ENCODE data around the gene EWSR1.

Gene EWSR1

DNA sequence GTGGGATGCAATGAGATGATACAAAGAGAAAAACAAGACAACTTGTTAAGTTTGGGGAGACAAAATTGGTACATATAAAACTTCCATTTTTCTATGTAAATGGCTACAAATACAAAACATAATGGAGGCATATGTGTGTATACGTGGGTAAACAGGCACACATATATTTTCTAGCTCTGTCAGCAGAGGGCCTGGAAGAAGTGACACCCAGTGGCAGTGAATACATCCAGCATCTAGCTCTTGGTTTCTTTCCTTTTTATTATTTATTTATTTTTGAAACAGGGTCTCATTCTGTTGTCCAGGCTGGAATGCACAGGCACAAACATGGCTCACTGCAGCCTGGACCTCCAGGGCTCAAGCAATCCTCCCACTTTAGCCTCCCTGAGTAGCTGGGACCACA is 52.5 kb downstream of the EWSR1 start:
- no peak for DNase-seq

DNA sequence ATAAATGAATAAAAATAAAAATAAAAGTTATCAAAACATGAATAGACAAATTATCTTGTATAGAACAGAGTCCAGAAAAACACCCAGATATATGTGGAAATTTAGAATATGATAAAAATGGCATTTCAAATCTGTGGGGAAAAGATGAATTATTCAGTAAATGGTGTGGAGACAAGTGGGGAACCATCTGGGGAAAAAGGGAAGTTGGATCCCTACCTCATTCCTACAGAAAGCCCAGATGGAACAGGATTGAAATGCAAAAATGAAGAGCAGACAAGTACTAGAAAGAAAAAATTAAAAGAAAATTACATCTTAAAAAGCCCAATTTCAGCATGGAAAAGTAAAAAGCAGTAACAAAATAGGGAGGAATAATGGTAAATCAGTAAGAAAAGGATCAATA is 55.6 kb downstream of the EWSR1 start:
- DNase-seq, result no peak

DNA sequence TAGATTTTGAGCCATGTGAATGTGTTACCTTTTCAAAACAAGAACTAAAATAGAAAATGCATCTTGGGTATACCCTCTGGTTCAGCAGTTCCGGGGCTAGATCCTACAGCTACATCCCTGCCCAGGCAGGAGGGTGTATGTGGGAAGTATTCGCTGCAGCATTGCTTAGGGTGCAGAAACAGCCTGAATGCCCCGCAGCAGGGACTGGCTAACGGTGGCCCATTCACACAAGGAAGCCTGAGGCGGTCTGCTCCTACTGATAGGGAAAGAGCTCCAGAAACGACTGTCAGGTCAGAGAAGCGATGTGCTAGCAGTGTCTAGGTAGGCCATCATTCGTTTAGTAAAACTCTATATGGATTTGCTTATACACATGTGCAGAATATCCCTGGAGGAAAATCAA is 57.3 kb downstream of the EWSR1 start:
- no peak for DNase-seq

GRCh38 chr22:29325785-29326315 is 57.8 kb downstream of the EWSR1 start:
- no peak for DNase-seq

DNA sequence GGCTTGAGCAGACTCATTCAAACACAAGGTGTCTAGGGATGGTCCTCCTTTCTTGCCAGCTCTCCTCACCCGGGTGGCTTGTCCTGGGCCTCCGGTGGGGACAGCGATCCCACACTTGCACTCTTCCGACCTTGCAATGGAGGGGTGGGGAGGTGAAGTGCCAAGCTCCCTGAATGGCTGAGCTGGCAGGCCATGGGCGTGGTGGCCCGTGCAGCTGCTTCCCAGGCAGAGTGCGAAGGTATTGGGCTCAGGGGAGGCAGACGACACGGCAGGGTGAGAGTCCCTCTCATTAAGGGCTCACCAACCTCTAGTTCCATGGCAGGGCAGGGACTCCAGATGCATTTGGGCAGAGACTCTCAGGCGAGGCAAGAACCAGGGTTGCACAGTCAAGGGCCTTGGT is 58.4 kb downstream of the EWSR1 start:
- no peak for DNase-seq

GRCh38 chr22:29327089-29327764 is 59.2 kb downstream of the EWSR1 start:
- no peak for DNase-seq

DNA sequence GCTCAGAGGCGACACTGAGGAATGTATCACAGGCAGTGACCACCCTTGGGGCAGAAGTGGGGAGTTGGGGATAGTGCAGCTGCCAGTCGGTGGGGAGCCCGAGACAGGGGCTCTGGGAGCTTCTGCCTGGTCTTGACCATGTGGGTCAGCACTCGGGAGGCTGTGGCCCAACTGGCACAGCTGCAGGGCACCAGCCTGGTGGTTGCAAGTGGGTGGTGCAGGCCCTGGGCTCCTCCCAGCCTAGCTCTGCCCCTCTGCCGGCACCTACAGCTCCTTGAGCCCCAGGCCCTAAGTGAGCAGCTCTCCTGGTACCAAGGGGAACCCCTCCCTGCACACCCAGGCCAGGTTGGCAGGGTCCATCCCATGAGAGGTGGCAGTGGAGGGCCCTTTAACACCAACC is 60.0 kb downstream of the EWSR1 start:
- no peak for DNase-seq

DNA sequence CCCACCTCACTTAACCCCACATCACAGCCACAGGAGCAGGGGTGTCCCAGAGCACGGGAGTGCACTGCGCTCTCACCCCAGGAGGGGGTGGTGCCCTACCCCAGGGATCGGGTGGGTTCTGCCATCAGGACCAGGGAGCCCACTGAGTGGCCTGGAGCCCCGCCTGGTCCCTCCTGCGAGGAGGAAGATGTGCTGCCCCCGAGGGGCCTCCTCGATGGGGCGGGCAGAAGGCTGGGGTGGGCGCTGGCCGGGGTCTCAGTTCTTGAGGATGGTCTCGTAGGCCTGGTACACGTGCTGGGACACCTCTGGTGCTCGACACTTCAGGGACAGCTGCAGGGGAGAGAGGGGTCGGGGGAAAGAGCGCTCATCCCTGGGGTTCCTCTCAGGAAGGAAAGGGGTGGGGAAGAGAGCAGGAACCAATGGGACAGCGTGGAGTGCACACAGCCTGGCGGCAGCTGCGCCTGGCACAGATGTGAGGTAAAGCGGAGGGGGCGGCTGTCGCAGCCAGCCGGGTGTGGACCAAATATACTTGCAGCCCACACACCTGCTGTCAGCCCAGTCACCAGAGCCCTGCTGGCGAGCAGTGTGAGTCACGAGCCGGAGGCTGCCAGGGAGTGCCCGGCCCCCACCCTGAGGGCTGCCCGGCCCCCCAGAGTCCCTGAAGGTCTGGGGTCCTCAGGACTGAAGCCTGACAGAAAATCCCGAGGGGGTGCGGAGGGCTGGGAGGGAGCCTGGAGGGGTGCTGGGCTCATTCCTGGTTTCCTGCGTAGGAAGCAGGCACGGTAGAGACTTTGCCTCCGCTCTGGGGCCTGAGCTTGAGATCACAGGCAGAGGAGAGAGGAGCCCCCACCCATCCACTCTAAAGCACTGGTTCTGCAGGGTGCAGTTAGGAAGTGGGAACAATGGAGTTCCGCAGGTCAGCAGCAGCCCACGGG is 60.8 kb downstream of the EWSR1 start:
- DNase-seq, result no peak

GRCh38 chr22:29329581-29329980 is 61.5 kb downstream of the EWSR1 start:
- no peak for DNase-seq

- no peak for DNase-seq
These were observed 62.2 kb downstream of the EWSR1 start for GRCh38 chr22:29330291-29330690.

DNA sequence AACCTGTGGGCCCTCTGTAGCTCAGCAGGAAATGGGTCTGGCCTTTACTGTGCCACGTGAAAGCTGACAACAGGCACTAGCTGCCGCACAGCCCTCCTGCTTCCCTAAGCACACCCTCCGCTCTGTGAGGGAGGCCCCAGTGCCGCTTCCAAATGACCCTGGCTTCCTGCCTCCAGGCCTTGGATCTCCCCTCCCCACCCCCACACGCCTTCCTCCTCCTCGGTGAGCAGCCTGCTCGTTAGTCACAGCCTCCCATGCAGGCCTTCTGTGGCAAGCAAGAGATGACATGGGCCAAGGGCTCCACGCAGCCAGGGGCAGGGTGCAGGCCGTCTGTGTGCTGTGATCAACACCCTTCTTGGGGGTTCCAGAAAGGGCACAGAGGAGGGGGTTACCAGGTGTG is 62.7 kb downstream of the EWSR1 start:
- peak in 1 of 3 donors; percentile 46 for DNase-seq

GRCh38 chr22:29331213-29331612 is 63.1 kb downstream of the EWSR1 start:
- DNase-seq, result no peak

- no peak for DNase-seq
These were observed 63.7 kb downstream of the EWSR1 start for GRCh38 chr22:29331658-29332300.

DNA sequence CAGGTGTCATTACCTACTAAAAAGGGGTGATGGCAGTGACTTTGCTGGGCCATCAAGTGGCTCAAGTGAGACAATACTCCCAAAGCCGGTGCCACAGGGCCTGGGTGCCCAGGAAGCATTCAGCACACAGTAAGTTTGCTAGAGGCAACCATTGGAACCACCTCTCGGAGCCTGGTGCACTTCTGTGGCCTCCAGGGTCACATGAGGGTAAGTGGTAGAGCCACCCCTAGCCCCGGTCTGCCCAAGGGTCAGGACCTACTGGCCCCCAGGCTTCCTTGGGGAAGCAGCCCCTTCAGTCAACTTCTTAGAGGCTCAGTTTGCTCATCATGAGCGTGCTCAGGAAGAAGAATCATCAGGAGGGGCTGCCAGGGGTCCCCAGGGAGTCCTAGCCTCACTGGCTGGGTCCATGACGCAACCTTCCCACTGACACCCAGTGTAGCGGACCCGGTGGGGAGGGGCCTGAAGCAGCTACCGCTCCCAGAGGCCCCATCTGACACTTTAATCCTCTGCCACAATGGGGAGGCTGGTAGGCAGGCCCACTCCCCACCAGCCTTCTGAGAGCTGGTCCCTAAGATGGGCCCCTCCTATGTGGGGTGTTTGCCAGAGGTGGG is 64.9 kb downstream of the EWSR1 start:
- DNase-seq, result no peak

DNA sequence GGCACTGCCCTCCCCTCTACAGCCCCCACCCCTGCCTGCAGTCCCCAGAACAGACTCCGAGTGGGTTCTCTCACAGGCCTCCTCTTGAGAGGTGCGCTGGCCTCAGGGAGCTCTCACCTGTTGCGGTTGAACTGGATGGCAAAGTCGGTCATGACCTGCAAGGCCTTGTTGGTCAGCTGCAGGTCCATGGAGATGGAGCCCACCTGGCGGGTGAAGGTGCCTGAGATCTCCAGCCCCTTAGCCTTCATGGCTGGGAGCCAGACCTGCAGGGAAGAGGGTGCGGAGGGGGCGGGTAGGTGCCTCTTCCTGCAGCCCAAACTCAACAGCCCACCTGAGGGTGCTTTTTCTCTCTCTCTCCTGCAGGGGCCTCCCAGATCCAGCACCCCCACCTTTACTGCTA is 66.1 kb downstream of the EWSR1 start:
- no peak for DNase-seq

DNA sequence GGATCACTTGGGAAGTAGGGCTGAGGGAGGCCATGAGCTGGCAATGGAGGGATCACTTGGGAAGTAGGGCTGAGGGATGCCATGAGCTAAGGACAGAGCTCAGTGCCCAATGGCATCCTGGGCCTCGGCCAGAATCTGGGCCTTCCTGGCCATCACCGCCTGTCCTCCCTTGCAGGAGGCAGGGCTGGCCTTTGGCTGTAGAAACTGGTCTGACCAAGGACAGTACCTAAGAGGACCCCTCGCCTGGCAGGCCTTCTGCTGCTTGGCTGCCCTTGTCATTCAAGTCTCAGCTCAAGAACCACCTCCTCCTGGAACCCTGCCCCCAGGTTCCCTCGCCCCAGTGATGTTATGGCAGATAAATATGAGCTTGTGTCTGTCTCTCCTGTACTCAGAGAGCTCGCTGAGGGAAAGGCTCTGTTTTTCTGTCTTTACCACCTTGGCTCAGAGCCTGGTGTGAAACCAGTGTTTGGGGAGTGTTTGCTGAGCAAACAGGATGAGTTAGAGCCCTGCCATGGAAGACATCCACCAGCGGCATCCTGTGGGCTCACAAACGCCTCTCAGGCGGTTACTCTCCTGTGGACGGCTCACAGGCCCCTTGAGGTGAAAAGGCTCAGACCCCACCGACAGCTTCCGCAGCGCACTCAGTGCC is 66.8 kb downstream of the EWSR1 start:
- DNase-seq, result no peak

DNA sequence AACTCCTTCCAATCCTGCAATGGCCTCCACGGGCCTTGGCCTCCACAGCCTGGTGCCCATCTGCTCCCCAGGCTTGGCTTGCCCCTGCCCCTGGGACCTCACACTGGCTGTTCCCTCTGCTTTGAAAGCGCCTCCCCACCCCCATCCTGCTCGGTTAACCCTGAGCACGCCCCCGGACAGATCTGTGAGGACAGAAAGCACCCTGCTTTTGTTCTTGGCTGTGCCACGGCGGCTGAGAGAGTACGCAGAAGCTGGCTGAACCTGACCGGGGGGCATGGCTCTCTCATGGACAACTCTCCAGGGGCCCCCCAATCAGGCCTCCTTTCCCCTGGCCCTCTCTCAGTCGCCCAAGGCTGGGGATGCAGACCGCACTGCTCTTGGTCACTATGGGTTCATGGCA is 67.6 kb downstream of the EWSR1 start:
- no peak for DNase-seq

GRCh38 chr22:29336751-29337490 is 68.9 kb downstream of the EWSR1 start:
- peak in 1 of 3 donors; percentile 12 for DNase-seq

DNA sequence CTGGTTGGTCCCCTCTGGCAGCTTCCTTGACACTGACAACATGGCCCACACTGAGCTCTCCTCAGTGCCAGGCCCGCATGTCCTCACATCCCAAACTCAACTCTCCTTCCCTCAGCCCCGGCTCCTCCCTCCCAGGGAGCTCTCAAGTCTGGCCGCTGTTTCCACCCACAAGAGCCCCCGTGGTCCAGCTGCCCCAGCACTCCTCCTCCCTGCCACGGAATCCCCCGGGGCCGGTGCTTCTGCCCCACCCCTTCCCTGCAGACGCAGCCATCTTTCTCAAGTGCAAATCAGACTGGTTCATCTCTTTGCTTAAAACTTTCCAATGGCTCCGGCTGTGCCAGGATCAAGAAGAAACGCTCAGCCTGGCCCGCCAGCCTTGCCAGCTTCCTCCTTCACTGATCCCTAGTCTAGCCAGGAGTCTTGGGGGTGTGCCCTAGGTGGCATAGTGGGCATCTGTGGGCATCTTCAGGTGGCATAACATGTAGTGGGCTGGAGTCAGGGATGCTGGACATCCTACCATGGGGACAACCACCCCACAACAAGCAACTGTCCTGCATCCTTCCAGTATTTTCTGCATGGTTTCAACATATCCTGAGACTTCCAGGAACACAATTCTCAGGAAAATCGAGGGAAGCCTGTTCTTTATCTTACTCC is 69.7 kb downstream of the EWSR1 start:
- DNase-seq, result no peak

DNA sequence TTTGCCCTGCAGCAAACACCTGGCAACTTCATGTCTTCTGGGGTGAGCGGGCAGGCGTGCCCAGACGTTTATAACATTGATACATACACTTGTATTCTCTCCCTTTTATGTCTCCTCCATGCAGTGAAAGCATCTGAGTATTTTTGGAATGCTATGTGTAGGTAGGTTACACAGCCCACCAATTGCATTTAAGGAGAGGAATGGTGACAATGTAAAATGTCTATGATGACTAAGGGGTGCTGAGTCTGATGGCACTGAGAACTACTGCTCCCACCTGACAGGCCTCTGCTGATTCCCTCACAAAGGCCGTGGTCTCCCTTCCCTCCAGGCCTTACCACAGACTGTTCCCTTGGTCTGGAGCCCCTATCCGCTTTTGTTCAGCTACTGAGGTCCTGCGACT is 70.3 kb downstream of the EWSR1 start:
- no peak for DNase-seq
